HepG2 (cell line): ENCODE results near the gene OSER1. TPM values are rescaled to one million over a fixed set of nuclear protein-coding genes. Genes with fewer than 3 reads are reported as not detected.

Experiments
- ATAC-seq: fragments of 200-7000 bp; cut with Tn5 transposase; 3 replicates; pipeline ENCODE4 v1.9.1; 2020; ENCODE audit warnings: mild to moderate bottlenecking, moderate library complexity
- BruUV-seq: library from RNA; stranded (reverse); fragments of 400-500 nt; replicated peaks from 2 replicates; lab custom pipeline; 2021; lab: Mats Ljungman, UMichigan
- CTCF ChIA-PET: fragments of 300-600 bp; formaldehyde crosslinking; extraction: SDS; loops from one replicate; lab custom pipeline; 2021; ENCODE audit warnings: low total read pairs, inconsistent platforms, low intra/inter-chr PET ratio; lab: Yijun Ruan, JAX
- POLR2A ChIA-PET: fragments of 350-600 bp; sonication (Branson Sonifier 250); formaldehyde crosslinking; loops from one replicate; lab custom pipeline; 2020; ENCODE audit warnings: antibody characterized with exemption, inconsistent platforms; lab: Yijun Ruan, JAX
- DNase-seq: peaks from one replicate; pipeline ENCODE4 v3.0.0-alpha.2; 2015; ENCODE audit warnings: low spot score
- FAIRE-seq: peaks from 3 replicates; lab custom pipeline; 2011; peaks lifted over from hg19 to GRCh38; lab: Jason Lieb, UNC
- H2AFZ ChIP-seq: one replicate; pipeline ENCODE4 v1.6.1; 2011; ENCODE audit warnings: low read length, inconsistent platforms
- H3K27ac ChIP-seq: fragments of 300-600 bp; 3 replicates; pipeline ENCODE4 v1.8.0; 2011; ENCODE audit warnings: mixed run types, mild to moderate bottlenecking, mixed read lengths, low read length, inconsistent platforms; ENCODE audit not compliant: insufficient read depth; ENCODE audit errors: extremely low read length
- H3K27me3 ChIP-seq, 2 experiments: fragments of 200-600 bp in 1 of 2; 2 replicates in 1 of 2; 3 replicates in 1 of 2; pipeline versions ENCODE4 v1.6.0 to v1.8.0; 2011; ENCODE audit warnings: low read length in 2 of 2, mild to moderate bottlenecking in 2 of 2, moderate library complexity in 2 of 2, inconsistent platforms in 1 of 2; ENCODE audit not compliant: insufficient read depth in 2 of 2, control insufficient read depth in 1 of 2
- H3K36me3 ChIP-seq, 2 experiments: fragments of 200-600 bp in 1 of 2; replicated peaks in 1 of 2; 2 replicates in 1 of 2; 3 replicates in 1 of 2; pipeline versions ENCODE4 v1.5.1 to v1.8.0; 2011; ENCODE audit warnings: low read length in 2 of 2, inconsistent platforms in 1 of 2; ENCODE audit not compliant: insufficient read depth in 2 of 2, control insufficient read depth in 1 of 2
- H3K4me1 ChIP-seq: 2 replicates; pipeline ENCODE4 v1.5.1; 2012; ENCODE audit warnings: low read length, inconsistent platforms; ENCODE audit not compliant: insufficient read depth
- H3K4me2 ChIP-seq: 2 replicates; pipeline ENCODE4 v1.6.0; 2011; ENCODE audit warnings: low read depth, low read length, inconsistent platforms
- H3K4me3 ChIP-seq, 3 experiments: fragments of 200-600 bp in 1 of 3; sonication (generic), shearing (Covaris generic) in 1 of 3; replicated peaks in 1 of 3; 2 replicates each; pipeline ENCODE4 v1.5.1; 2011 to 2016; ENCODE audit warnings: low read length in 3 of 3, inconsistent platforms in 2 of 3, low read depth in 2 of 3, mild to moderate bottlenecking in 2 of 3, control low read depth in 1 of 3, mixed read lengths in 1 of 3; ENCODE audit not compliant: insufficient read depth in 1 of 3
- H3K79me2 ChIP-seq: one replicate; pipeline ENCODE4 v1.6.1; 2011; ENCODE audit warnings: low read length, inconsistent platforms; ENCODE audit not compliant: insufficient read depth
- H3K9ac ChIP-seq: 2 replicates; pipeline ENCODE4 v1.6.0; 2011; ENCODE audit warnings: mild to moderate bottlenecking, low read depth, low read length, inconsistent platforms; ENCODE audit not compliant: insufficient read depth
- H3K9me3 ChIP-seq: 2 replicates; pipeline ENCODE4 v1.5.1; 2012; ENCODE audit warnings: mild to moderate bottlenecking, low read length
- H4K20me1 ChIP-seq: 2 replicates; pipeline ENCODE4 v1.6.0; 2011; ENCODE audit warnings: inconsistent platforms, mild to moderate bottlenecking, low read length, moderate library complexity; ENCODE audit not compliant: insufficient read depth
- MED1 ChIP-seq: sonication (generic); formaldehyde crosslinking; IDR thresholded peaks from 2 replicates; pipeline ENCODE4 v1.4.0; 2020; ENCODE audit warnings: missing genetic modification reagents
- NCOA5 ChIP-seq: sonication (generic); formaldehyde crosslinking; IDR thresholded peaks from 2 replicates; pipeline ENCODE4 v1.4.0; 2020; ENCODE audit warnings: missing genetic modification reagents
- POGZ ChIP-seq: sonication (generic); formaldehyde crosslinking; IDR thresholded peaks from 2 replicates; pipeline ENCODE4 v1.4.0; 2020; ENCODE audit warnings: mild to moderate bottlenecking, missing genetic modification reagents
- SIX4 ChIP-seq: sonication (generic); formaldehyde crosslinking; IDR thresholded peaks from 2 replicates; pipeline ENCODE4 v1.4.0; 2020; ENCODE audit warnings: missing genetic modification reagents
- ZBTB42 ChIP-seq: sonication (generic); formaldehyde crosslinking; IDR thresholded peaks from 2 replicates; pipeline ENCODE4 v1.5.0; 2020; ENCODE audit warnings: mild to moderate bottlenecking, missing genetic modification reagents
- ZFP37 ChIP-seq: sonication (generic); formaldehyde crosslinking; IDR thresholded peaks from 2 replicates; pipeline ENCODE4 v1.4.0; 2020; ENCODE audit warnings: missing genetic modification reagents, borderline replicate concordance
- ZFP91 ChIP-seq: sonication (generic); formaldehyde crosslinking; IDR thresholded peaks from 2 replicates; pipeline ENCODE4 v1.9.0; 2022; ENCODE audit warnings: missing genetic modification reagents, mild to moderate bottlenecking, borderline replicate concordance
- ZNF414 ChIP-seq: sonication (generic); formaldehyde crosslinking; IDR thresholded peaks from 2 replicates; pipeline ENCODE4 v1.5.0; 2020; ENCODE audit warnings: missing genetic modification reagents
- ZNF484 ChIP-seq: sonication (generic); formaldehyde crosslinking; IDR thresholded peaks from 2 replicates; pipeline ENCODE4 v1.5.1; 2020; ENCODE audit warnings: mild to moderate bottlenecking, low read depth, missing genetic modification reagents, borderline replicate concordance
- ZNF775 ChIP-seq: sonication (generic); formaldehyde crosslinking; IDR thresholded peaks from 2 replicates; pipeline ENCODE4 v1.4.0; 2020; ENCODE audit warnings: missing genetic modification reagents, mild to moderate bottlenecking, moderate library complexity, borderline replicate concordance
- WGBS: methylation state at CpG from one replicate; pipeline ENCODE4 v1.1.6; 2017; ENCODE audit warnings: low lambda C conversion rate; 5-methylcytosine and 5-hydroxymethylcytosine counted together
- in situ Hi-C: cut with HindIII; loops from 2 replicates; pipeline ENCODE4 v1.10.0; 2017; ENCODE audit warnings: low pct_unique_long_range_greater_than_20kb; ENCODE audit not compliant: extremely low pct_ligation_motif_present
- intact Hi-C: fragments of 100-400 bp; cut with micrococcal nuclease; formaldehyde crosslinking; loops from one replicate; pipeline ENCODE4 v1.10.0; 2022; ENCODE audit not compliant: unreplicated experiment
- polyA plus RNA-seq, 8 experiments: library from polyadenylated mRNA; depleted of rRNA in 3 of 8; stranded (reverse) in 7 of 8; unstranded in 1 of 8; fragments of >200 nt; fragmentation: Illumina TruSeq in 4 of 8; extraction: Trizol in 4 of 8; gene quantifications; 2 replicates each; pipeline versions ENCODE4 v1.2.1 to v1.2.3, GENCODE V29; 2011 to 2016; ENCODE audit warnings: low read depth in 4 of 8, missing spikeins in 1 of 8, mixed read lengths in 1 of 8; ENCODE audit not compliant: insufficient read depth in 1 of 8
- total RNA-seq, 5 experiments: library from RNA; depleted of rRNA; stranded (reverse); fragments of >200 nt; fragmentation: Illumina TruSeq; extraction: Trizol; gene quantifications; 2 replicates each; pipeline ENCODE4 v1.2.3, GENCODE V29; 2016; ENCODE audit warnings: low read depth in 1 of 5

OSER1 gene
- total and polyA plus RNA-seq, 2 of the 13 experiments (the other 11 are each of a cell fraction or from before 2014, with no cell fraction given), result 71.2 to 71.5 TPM

GRCh38 chr20:44181611-44182010 is 29.0 kb downstream of the OSER1 start:
- ChIA-PET CTCF (no interaction called here), POLR2A (no interaction called here)
- FAIRE-seq (no peak), DNase-seq (no peak), ATAC-seq (no peak)
- H3K9me3 ChIP-seq, result no peaks in the 10 kb centered on the region
- no TSS peak for BruUV-seq
- H3K27me3 ChIP-seq, result peaks cover 10 to 70% of the 10 kb centered on the region in 2 experiments; a peak in 4 of 5 replicates
- intact Hi-C loops (no loop called here), in situ Hi-C loops (no loop called here)
- no peaks in the 10 kb centered on the region for H4K20me1 ChIP-seq
- H3K9ac ChIP-seq, result no peak overlapping the region
- peaks cover 6% of the 10 kb centered on the region for H3K4me1 ChIP-seq
- no peak for TF ChIP-seq ZNF775 (CRISPR knock-in tag)
- no peak for TF ChIP-seq NCOA5 (CRISPR knock-in tag)
- no peak for TF ChIP-seq ZNF414 (CRISPR knock-in tag)
- TF ChIP-seq ZBTB42 (CRISPR knock-in tag), result no peak
- TF ChIP-seq ZNF484 (CRISPR knock-in tag), result no peak
- TF ChIP-seq ZFP37 (CRISPR knock-in tag), result no peak
- no peak for TF ChIP-seq SIX4 (CRISPR knock-in tag)
- no peak for TF ChIP-seq POGZ (CRISPR knock-in tag)
- no peak for TF ChIP-seq ZFP91 (CRISPR knock-in tag)
- no peak for TF ChIP-seq MED1 (CRISPR knock-in tag)
- H3K4me3 ChIP-seq, result no peak overlapping the region
- H2AFZ ChIP-seq, result no peak overlapping the region
- no peak overlapping the region for H3K4me2 ChIP-seq
- no peaks in the 10 kb centered on the region for H3K36me3 ChIP-seq
- 44% methylated on average over 11 of the region's 11 CpGs for WGBS
- no peak overlapping the region for H3K27ac ChIP-seq
- no peaks in the 10 kb centered on the region for H3K79me2 ChIP-seq
